ENCODE measurements around the gene ATRIP.
"Not testable (repeated sequence)": the region's sequence is repeated elsewhere in the genome, so short reads cannot be mapped to it uniquely, and the experiment has no call there.

The ATRIP gene

DNA sequence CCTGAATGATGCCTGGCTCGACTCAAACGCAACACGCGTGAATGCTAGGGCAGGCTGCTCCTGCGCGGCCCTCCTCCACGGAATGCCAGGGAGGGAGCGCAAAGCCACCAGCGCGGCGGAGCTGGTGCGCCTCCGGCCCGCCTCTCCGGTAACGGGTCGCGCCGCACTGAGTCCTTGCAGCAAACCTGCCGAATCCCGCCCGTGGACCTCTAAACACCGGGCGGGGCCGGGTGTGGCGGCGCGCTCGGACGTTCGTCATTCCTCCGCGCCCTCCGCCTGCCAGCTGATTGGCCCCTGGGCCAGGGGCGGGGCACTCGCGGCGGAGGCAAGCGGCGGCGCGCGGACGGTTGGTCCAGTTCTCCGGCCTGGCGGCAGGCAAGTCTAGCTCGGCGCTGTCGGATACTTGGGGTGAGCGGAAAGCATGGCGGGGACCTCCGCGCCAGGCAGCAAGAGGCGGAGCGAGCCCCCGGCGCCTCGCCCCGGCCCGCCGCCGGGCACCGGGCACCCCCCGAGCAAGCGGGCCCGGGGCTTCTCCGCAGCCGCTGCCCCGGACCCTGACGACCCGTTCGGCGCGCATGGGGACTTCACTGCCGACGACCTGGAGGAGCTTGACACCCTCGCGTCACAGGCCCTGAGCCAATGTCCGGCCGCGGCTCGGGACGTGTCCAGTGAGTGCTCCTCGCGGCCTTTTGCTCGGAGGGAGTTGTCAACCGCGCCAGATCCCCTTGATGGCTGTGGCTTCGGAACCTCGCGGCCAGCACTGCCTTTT, at the start of gene ATRIP:
ATRIP (plus strand) TSS at position 313 of the 769 bp plus-strand sequence; CDS start at position 422, 109 bp downstream.
- peak; percentile 94 for DNase-seq

DNA sequence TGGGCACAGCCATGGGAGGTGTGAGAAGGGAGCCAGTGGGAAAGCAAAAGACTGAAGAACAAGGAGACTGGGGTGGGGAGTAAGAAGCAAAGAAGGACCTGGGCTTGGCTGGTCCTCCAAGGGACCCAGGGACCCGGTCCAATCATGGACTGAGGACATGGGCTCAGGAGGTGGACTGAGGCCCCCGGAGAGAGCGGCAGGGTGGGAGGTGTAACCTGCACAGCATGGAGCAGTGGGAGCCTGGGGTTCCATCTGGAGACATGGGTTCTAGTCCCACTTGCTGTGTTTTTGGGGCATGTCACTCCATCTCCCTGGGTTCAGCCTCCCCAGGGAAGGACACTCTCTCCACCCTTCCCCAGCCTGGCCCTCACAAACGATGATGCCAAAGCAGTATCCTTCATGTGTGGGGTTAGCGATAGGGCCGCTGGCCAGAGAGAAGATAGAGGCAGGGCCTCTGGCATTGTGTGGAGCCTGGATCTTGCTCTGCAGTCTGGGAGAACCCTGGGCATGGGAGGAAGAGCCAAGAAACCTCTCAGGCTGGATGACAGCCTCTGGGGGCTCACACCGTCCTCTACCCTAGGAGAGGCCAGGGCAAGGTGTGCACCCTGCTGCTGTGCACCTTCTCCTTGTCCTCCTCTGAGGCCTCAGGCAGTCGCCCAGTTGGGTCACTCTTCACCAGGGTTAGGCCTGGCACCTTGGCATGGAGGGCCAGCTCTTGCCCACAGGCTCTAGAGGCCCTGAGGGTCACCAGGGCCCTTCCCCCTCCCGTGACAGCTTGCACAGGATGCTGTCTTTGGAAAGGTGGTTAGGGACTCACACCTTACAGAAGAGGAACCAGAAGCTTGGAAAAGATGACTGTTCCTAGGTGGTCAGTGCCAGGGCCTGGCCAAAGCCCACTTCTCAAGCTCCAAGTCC, 48.5 kb upstream of the ATRIP start:
- no peak for DNase-seq

DNA sequence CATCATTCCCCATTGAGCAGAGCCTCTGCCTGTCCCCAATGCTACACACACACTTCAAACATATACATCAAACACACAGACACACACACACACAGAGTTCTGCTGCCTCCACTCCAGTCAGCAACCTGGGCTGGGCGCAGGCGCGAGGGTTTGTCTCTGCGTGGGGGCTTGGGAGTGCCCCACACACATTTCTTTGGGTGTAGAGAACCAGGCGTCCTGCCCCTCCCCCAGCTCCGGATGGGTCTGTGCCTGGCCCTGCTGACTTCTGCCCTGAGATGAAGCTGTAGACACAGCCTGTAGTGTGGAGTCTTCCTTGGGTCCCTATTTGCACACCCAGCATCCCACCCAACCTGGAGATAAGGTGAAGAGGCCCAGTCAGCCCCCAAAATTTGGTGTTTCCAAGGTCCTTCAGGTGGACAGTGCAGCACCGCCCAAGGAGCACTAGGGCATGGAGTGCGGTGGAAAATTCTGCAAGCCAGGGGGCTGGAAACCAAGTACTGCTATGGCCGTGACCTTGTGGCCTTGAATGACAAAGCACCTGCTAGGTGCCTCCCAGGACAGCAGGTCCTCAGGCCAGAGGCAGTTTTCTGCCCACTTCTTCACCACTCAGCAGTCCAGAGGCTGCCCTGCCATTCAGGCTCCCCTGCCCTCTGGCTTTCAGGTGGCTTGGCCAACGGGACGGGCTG, 47.7 kb upstream of the ATRIP start:
- no peak for DNase-seq

DNA sequence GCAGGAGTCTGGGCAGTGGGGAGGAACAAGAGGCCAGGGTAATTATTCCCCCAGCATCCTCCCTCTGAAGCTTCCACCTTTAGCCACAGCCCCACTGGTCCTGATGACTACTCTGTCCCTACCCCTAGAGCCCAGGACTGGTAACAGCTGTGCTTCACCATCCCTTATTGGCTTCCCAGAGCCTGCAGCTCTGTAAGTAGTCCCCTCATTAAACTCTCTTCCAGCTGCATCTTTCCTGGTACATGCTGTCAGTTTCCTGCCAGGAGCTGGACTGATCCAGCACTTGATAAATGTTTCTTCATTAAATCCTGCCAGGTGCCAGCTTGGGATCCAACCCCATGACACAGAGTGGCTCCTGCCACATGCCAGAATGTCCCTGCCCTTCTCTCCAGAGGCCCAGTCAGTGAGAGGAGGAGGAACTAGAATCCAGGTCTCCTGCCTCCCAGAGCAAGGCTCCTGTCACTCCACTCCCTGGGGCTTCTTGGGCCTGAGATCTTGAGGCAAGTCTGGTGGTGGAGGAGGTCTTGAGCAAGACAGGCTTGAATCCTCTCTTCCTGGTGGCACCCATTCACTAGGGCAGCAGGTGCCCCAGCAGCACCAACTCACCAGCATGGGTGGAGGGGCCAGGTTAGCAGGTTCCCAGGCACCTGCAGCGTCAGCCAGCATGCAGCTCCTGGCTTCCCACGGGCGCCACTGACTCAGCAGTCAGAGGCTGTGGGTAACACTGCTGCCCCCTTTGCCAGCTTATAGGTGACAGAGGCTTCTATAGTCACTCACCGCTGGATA, 47.0 kb upstream of the ATRIP start:
- DNase-seq, result no peak

DNA sequence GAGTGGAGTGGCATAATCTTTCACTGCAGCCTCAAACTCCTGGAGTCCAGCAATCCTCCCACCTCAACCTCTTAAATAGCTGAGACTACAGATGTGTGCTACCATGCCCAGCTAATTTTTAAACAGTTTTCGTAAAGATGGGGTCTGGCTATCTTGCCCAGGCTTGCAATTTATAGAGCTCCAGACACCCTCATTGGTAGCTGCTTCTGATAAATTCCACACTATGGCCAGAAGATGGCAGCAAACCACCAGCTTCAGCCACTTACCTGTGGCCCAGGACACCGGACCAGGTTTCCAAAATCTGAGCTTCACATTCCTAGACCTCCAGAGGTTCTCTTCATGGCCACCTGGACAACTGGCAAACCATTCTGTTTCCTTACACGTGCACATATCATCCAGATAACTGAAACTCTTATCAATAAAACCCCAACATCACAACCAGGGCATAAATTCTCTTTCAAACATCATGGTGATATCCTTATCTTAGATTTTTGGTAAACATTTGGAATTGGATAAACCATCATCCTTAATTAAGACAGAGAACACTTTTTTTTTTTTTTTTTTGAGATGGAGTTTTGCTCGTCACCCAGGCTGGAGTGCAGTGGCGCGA, 45.6 kb upstream of the ATRIP start:
- DNase-seq, result peak; percentile 69

DNA sequence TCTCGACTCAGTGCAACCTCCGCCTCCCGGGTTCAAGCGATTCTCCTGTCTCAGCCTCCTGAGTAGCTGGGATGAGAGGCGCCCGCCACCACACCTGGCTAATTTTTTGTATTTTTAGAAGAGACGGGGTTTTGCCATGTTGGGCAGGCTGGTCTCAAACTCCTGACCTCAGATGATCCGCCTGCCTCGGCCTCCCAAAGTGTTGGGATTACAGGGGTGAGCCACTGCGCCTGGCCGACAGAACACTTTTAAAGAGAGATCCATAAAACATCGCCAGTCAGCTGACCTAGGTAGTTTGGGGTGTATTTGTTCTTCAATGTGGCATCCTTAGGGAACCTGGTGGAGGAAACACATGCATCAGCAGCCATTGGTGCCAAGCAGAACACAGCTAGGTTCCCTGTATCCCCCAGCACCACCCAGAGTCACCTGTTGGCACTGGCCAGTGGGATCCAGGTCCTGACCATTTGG, 45.1 kb upstream of the ATRIP start:
- not testable (repeated sequence) for DNase-seq

DNA sequence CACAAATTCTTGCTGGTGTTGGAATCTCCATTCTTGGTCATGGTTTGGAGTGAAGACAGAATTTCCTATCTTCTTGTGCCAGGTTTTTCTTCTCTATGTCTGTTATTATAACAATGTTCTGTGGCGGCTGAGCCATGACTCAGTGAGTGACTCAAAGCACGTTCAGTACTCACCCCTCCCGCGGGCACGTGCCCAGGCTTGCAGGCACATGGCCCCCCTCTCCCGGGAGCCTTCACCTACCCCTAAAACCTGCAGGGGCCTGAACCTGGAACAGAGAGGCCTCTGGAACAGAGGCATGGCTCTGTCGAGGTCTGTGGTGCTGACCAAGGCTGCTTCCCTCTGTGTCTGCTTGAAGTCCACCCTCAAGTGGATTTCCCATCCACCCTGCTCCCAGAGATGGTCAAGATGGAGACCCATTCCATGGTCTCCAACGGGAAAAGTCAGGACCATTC, 44.2 kb upstream of the ATRIP start:
- peak; percentile 43 for DNase-seq

DNA sequence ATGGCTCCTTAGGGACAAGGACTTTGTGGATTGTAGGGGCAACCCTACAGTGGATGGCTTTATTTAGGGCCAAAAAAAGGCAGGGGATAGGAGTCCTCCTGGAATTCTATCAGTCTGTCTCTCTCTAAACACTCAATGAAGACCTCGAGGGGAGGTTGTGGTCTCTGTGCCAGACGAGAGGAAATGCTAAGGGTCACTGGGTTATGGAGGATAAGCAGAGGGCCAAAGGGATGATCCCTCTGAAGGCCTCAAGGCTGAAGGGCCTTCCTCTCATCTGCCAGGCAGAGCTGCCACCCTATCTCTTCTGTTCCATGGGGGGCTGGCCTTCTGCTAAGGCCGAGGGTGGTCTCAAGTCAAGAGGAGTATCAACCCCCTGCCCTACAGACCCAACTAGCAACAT, 43.6 kb upstream of the ATRIP start:
- DNase-seq, result no peak

DNA sequence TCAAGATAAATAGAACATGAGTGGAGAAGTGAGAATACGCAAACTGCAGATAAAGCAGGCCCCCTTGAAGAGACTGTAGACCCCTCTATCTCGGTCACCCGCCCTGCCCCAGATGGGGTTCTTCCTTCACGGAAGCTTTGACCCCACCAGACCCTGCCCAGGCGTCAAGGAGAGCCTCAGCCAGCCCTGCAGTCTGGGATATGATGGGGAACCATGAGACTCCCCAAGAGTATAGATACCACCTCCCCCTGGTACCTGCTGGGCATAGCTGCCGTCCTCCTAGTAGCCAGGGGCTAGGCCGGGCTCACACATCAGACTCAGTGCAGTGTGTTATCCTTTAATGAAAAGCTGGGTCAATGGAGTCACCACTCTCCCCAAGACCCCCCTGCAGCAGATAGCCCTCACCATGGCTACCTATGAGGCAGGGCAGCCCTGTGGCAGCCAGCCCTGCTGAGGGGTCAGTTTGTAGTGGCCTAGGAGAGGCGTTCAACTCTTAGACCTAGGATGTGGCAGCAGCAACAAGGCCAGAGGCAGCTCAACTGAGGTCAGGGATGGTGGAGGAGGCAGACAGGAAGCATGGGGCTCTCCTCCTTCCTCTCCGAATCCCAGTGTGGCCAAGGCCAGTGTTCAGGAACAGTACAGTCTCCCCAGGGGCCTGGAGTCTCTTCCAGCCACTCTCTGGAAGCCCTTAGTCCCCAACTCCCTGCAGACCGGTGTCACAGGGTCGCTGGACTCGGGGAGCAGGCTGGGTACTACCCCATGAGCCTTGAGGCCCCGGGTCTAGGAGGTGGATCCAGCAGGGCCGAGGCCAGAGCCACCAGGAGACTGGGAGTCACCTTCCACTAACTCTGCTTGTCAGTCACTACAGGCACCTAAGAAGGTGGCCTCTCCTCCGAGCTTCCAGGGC, 42.8 kb upstream of the ATRIP start:
- DNase-seq, result peak; percentile 51

DNA sequence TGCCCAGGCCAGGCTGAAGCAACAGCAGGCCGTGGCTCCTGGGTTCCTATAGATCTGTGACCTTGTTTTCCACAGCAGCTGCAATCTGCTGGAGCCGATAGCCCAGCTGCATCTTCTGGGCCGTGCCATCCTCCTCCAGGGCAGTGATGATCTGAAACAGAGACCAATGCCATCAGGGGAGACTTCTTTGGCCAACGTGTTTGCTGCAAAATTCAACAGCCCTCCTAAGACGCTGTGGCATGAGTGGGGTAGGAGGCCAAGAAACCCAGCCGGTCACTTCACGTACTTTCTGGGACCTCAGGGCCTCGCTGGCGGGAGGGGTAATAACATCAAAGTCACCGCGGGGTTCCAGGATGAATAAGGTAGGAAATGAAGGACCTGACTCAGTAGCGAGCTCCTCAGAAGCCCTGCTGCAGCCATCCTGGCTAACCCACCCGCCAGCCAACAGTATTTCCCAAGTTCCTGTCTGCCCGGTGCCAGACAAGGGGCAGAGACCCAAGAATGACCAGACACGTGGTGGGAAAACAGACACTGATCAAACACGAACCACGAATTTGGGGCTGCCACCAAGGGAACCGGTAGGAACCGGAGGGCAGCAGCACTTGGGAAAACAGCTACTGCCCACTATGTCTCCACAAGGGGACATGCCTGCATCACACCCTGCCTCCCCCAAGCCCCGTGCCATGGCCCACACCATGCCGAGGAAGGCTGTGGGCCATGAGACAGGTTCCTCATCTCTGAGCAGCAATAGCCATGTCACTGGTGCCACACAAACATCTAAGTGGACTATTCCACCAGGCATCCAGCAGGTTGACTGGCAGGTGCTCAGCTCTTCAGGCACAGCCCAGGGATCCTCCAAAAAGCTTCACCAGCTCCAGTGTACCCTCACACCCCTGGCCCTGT, 41.8 kb upstream of the ATRIP start:
- DNase-seq, result peak; percentile 43

DNA sequence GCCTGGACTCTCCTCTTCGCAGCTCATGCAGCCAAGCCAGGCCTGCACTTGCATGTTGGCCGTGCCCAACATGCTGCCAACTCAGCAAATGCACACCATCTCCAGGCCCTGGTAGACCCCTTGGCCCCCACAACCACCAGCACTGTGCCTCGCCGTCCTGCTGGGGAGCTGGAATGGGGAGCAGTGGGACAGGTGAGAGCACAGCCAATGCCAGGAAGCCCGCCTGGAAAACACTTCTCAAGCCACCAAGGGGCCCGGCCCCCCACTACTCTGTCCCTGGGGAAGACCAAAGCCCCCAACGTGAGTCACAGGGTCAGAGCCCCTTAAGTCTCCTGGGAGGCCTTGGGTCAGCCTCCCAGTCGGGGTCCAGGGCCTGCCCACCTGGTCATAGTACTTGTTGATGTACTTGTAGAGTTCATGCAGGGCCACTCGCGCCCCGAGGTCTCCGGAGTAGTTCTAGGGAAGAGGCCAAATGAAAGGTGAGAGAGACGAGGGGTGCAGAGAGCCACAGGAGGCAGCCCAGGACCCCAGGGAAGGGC, 41.1 kb upstream of the ATRIP start:
- DNase-seq, result peak; percentile 44

DNA sequence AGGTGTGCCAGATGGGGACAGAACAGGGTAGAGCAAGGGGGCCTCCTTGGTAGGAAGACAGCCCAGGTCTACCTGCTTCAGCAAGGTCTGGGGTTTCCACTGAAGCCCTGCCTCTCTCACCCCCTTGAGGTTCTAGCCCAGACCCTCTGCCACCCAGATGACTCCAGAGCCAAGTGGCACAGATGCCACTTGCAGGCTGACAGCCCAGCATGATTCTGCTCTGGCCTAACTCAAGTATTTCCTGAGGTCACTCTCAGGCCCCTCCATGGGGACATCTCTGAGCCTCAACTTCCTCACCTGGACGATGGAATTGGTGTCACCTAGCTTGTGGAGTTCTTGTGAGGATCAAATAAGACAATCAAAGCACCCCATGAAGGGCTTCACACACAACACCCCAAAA, 40.6 kb upstream of the ATRIP start:
- no peak for DNase-seq

DNA sequence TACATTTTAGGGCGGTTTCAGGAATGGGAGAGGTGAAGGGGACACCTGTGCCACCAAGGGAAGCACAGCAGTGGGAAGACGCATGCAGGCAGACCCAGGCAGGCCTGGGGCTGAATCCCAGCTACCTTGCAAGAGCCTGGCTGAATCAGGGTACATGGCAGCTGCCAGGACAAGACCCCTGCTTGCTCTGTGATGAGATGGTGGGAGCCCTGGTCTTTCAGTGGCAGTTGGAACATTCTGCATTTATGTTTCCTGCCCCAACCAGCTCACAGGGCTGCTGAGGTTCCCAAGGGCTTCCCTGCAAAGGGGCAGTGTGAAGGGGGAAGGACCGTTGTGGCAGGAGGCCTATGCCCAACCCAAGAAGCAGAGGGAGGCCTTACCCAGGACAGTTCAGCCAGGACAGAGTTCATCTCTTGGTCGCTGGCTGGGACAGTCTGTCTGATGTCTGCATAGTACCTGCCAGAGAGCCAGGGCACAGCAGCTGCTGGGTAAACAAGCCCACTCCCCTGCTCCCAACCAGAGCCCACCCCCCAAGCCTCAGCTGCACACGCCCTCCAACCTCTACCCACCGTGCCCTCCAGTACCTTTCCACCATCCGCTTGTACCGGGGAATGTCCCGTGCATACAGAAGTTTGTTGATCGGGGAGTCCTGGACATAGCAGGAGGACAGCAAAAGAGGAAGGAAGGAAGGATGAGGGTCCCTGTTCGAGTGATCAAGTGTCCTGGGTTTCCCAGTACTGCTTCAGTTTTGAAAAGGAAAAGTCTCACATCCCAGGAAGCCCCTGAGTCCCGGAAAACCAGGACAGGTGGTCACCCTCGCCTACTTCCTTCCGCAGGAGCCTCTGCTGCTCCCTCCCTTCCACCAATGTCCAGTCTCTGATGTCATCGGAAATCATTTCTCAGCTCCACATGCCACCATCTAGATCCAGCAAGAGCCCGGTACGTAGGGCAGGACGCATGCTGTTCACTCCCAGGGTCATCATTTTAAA, 39.8 kb upstream of the ATRIP start:
- DNase-seq, result peak; percentile 51

DNA sequence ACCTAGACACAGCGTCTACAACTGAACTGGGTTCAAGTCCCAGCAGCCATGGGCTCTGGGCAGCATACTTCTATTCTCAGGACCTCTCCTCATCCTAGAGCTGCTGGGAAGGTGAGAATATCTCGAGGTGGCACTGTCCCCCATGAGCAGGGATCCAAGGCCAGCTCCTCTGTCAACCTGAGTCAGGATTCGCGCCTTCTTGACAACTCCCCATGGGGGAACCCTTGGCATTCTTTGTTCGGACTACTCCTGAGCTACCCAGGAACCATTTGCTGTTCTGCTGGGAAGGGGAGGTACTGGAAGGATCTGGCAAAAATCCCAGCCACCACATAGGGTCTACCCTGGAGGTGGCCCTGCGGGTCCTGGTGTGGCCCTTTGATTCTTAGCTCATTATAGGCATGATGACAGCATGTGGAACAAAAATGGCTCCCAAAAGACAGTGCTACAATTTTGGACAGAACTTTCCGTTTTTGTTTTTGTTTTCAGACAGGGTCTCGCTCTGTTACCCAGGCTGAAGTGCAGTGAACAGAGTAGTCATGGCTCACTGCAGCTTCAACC, 38.9 kb upstream of the ATRIP start:
- DNase-seq, result no peak

DNA sequence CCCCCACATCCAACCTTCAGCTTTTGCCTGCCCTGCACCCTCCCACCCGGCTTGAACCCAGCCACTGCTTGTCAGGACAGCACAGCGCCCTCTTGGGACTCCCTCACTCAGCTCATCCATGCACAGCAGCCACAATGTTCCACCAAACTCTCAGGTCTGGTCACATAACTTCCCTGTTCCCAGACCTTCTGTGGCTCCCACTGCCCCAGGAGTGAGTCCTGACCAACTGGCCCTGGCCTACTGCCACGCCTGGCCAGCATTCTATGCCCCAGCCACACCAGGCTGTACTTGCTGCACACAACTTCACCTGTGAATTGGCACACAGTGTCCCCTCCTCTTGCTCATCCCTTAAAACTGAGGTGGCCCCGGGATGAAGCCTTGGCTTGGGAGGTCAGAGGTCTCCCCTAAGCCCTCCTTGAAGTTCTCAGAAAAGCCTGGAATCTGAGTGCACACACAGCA, 37.7 kb upstream of the ATRIP start:
- DNase-seq, result peak; percentile 44

DNA sequence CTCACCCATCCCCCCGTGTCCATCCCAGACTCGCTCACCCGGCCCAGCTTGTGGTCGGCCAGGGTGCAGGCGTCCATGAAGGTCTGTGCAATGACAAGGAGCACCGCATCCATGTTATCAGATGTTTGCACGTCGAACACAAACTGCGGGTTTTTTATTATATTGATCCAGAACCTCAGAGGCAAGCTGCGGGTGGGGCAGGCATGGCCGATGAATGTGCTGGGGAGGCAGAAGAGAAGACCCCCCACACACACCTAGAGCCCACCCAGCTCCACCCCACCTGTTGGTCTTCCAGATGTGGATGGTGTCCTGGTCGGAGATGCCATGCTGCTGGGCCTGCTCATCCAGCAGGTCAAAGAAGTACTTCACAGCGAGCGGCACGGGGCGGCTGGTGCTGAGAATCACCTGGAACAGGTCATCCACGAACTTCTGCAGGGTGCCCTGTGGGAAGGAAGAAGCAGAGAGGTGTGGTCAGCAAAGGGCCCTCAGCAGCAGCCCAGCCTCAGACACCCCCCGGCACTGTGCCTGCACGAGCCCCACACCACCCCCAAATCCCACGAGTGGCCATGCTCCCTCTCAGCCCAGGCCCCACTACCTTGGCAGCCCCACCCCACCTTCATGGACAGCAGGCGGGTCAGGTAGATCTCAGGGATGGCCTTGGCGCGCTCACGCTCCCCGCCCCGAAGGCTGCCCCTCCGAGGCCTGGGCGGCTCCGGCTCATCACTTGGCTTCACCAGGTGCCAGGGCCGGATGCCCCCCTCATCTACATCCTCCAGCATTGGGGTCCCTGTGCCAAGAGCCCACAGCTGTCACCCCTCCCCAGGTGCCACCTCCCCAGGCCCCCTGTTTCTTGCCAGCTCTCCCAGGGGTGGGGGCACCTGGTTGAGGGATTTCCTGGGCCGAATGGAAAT, 37.0 kb upstream of the ATRIP start:
- DNase-seq, result peak; percentile 43
